Measurements from ENCODE around the gene CCDC83.

- TF ChIP-seq CTCF (IDR thresholded peaks at IDR 0.05) (no peak), POLR2A (IDR thresholded peaks at IDR 0.05) (no peak)
These were observed 39.8 kb upstream of the CCDC83 start for GRCh38 chr11:85815186-85815931.

All from heart left ventricle (tissue), 13 donors.